GM13976 (cell line): ENCODE data around the gene RIPK3.
"Not testable (repeated sequence)": the region's sequence is repeated elsewhere in the genome, so short reads cannot be mapped to it uniquely, and the experiment has no call there.

Source experiments
- DNase-seq: peaks from one replicate; pipeline ENCODE4 v3.0.0; 2012; ENCODE audit warnings: low spot score
- in situ Hi-C: fragments of 300-500 bp; cut with MboI; formaldehyde crosslinking; loops from one replicate; pipeline ENCODE4 v1.12.0; 2022; ENCODE audit warnings: low sequenced_read_pairs, mixed read lengths, inconsistent platforms; ENCODE audit not compliant: unreplicated experiment
- TF ChIP-seq, protein P1 (sequence below): IDR thresholded peaks from 2 replicates; pipeline ENCODE4 v1.5.1; 2012; ENCODE audit warnings: borderline replicate concordance, mild to moderate bottlenecking; ENCODE audit not compliant: insufficient read depth; ENCODE audit errors: extremely low read depth, missing control alignments, control extremely low read depth

RIPK3 gene

DNA sequence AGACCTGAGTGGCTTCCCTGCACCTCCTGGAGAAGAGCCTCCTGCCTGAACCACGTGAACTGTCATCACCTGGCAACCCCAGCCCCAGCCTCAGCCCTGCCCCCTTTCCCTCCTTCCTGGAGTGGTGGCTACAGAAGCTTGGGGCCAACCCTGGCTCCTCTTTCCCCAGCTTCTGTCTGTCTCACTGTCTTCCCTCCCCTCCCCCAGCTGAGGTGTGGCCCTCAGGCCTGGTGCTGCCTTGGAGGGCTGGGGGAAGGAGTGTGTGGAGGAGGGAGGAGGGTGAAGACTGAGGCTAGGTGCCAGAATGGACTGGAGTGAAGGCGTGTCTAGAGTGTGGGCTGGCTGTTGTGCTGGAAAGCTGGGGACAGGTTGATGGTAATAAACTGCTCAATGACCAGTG is 37.9 kb upstream of the RIPK3 start:
- no peak for DNase-seq
- TF ChIP-seq, protein P1, sequence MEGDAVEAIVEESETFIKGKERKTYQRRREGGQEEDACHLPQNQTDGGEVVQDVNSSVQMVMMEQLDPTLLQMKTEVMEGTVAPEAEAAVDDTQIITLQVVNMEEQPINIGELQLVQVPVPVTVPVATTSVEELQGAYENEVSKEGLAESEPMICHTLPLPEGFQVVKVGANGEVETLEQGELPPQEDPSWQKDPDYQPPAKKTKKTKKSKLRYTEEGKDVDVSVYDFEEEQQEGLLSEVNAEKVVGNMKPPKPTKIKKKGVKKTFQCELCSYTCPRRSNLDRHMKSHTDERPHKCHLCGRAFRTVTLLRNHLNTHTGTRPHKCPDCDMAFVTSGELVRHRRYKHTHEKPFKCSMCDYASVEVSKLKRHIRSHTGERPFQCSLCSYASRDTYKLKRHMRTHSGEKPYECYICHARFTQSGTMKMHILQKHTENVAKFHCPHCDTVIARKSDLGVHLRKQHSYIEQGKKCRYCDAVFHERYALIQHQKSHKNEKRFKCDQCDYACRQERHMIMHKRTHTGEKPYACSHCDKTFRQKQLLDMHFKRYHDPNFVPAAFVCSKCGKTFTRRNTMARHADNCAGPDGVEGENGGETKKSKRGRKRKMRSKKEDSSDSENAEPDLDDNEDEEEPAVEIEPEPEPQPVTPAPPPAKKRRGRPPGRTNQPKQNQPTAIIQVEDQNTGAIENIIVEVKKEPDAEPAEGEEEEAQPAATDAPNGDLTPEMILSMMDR = no peak
- in situ Hi-C loops = no loop called here

GRCh38 chr14:24377126-24377525 is 37.3 kb upstream of the RIPK3 start:
- DNase-seq = no peak
- in situ Hi-C loops = no loop called here
- TF ChIP-seq, protein P1 = no peak

DNA sequence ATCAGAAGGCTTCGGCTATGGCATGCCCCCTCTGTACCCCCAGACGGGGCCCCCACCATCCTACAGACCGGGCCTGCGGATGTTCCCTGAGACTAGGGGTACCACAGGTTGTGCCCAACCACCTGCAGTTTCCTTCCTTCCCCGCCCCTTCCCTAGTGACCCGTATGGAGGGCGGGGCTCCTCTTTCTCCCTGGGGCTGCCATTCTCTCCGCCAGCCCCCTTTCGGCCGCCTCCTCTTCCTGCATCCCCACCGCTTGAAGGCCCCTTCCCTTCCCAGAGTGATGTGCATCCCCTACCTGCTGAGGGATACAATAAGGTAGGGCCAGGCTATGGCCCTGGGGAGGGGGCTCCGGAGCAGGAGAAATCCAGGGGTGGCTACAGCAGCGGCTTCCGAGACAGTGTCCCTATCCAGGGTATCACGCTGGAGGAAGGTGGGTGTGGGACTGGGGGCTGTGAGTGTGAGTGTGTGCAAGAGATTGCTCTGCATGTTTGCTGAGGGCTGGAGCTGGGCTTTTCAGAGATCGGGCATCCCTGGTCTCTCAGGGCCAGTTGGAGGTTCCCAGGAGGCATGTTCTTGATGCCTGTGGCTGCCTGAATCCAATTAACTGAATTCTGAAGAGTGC is 36.8 kb upstream of the RIPK3 start:
- TF ChIP-seq, protein P1 = no peak
- no peak for DNase-seq
- in situ Hi-C loops = no loop called here

DNA sequence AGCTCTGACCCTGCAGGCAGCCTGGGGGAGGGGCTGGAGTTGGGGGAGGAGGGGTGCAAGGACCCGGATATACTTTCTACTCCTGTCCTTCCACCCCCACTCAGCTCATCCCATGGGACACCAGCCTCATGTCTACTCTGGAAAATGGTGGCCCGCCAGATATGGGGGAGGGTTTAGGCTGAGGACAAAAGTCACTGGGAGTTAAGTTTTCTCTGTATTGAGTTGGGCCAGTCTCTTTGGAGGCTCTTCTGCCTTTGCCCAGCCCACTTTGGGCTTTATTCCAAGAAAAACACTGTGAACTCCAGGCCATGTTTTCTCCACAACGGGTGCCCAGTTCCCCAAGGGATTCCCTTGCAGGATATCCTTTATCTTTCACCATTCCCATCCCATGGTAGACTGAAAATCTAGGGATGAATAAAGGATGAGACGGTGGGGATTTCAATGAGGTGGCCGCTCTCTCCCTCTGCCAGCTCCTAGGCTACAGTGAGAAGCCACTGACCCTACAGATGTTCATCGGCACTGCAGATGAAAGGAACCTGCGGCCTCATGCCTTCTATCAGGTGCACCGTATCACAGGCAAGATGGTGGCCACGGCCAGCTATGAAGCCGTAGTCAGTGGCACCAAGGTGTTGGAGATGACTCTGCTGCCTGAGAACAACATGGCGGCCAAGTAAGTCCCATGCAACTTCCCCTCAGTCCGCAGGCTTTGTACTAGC is 33.1 kb upstream of the RIPK3 start:
- DNase-seq = no peak
- in situ Hi-C loops = no loop called here
- TF ChIP-seq, protein P1 = no peak

DNA sequence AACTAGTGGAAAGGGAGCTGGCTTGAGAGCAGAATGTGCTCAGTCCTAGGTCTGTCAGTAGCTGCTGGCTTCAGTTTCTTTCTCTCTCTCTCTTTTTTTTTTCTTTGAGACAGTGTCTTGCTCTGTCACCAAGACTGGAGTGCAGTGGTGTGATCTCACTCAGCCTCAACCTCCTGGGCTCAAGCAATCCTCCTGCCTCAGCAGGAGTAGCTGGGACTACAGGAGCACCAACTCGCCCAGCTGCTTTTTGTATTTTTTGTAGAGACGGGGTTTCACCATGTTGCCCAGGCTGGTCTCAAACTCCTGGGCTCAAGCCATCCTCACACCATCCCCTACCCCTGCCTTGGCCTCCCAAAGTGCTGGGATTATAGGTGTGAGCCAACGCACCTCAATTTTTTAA is 31.8 kb upstream of the RIPK3 start:
- in situ Hi-C loops, DNase-seq: not testable (repeated sequence)

GRCh38 chr14:24370748-24371147 is 31.0 kb upstream of the RIPK3 start:
- in situ Hi-C loops = no loop called here
- TF ChIP-seq, protein P1 = no peak
- DNase-seq = no peak
